Measurements from ENCODE around the gene EVC. TPM values are rescaled to one million over a fixed set of nuclear protein-coding genes. Genes with fewer than 3 reads are reported as not detected.

Gene EVC
- total and polyA plus RNA-seq, 2 of the 8 experiments (the other 6 are each of a cell fraction or from before 2014, with no cell fraction given), result 2.6 to 9.8 TPM

- Histone ChIP-seq H3K4me1 (replicated peaks in 1 of 4; ENCODE audit: control insufficient read depth in 3 of 4, insufficient read depth in 4 of 4, low read length in 3 of 4) (peaks cover 0 to 22% (median 18%) of the 10 kb centered on the region in 4 experiments; a peak in 6 of 7 replicates), H4K20me1 (replicated peaks in 1 of 2; ENCODE audit: control insufficient read depth in 1 of 2, insufficient read depth in 2 of 2, low read length in 2 of 2) (no peaks in the 10 kb centered on the region), H2AK5ac (ENCODE audit: low read depth, low read length) (0 out of 2 replicates have a peak overlapping the region, but pooled peaks have one; percentile 15), H3K36me3 (ENCODE audit: control insufficient read depth in 2 of 4, insufficient read depth in 4 of 4, low read length in 3 of 4) (peaks cover 2 to 7% (median 4%) of the 10 kb centered on the region in 4 experiments; a peak in 4 of 8 replicates), H2BK20ac (ENCODE audit: low read length) (no peak overlapping the region), H3K9ac (replicated peaks in 1 of 4; ENCODE audit: extremely low read depth in 1 of 4, low read depth in 3 of 4, low read length in 3 of 4) (no peak overlapping the region), H2BK120ac (replicated peaks; ENCODE audit: low read depth, low read length) (no peak overlapping the region), H3K23me2 (ENCODE audit: low read depth, low read length) (no peaks in the 10 kb centered on the region; the same call in 1 of the 2 replicates), H3K4me3 (ENCODE audit: extremely low read depth in 1 of 4, insufficient read depth in 2 of 4, low read depth in 3 of 4, low read length in 4 of 4) (no peak overlapping the region), H3K14ac (ENCODE audit: insufficient read length) (no peak overlapping the region), H3K56ac (replicated peaks; ENCODE audit: insufficient read length, low read depth, low read length) (no peak overlapping the region), H4K8ac (ENCODE audit: extremely low read depth, insufficient read depth, low read length) (no peak overlapping the region), H3K9me3 (ENCODE audit: insufficient read depth in 2 of 2, low read depth in 1 of 2, low read length in 1 of 2) (no peaks in the 10 kb centered on the region), H2BK12ac (ENCODE audit: low read depth, low read length) (no peak overlapping the region), H2BK5ac (ENCODE audit: low read depth, low read length) (no peak overlapping the region), H3K4ac (replicated peaks; ENCODE audit: insufficient read length, low read depth, low read length) (no peak overlapping the region), H3K23ac (ENCODE audit: insufficient read length) (no peak overlapping the region), H4K91ac (replicated peaks; ENCODE audit: insufficient read length, low read length) (no peak overlapping the region), H3K18ac (ENCODE audit: extremely low read depth, low read length) (no peak overlapping the region), H3K27me3 (replicated peaks in 1 of 4; ENCODE audit: control insufficient read depth in 3 of 4, extremely low read depth in 1 of 4, insufficient read depth in 3 of 4, low read length in 3 of 4) (peaks cover 0 to 2% (median 0%) of the 10 kb centered on the region in 4 experiments; a peak in 1 of 7 replicates), H2AFZ (ENCODE audit: low read length) (no peak overlapping the region), H3K27ac (ENCODE audit: low read depth, low read length) (no peak overlapping the region), H3K79me2 (ENCODE audit: control insufficient read depth in 1 of 2, insufficient read depth in 2 of 2, low read length in 2 of 2) (no peaks in the 10 kb centered on the region), H3K79me1 (ENCODE audit: low read depth, low read length) (no peaks in the 10 kb centered on the region), H3K4me2 (ENCODE audit: insufficient read depth in 1 of 2, low read depth in 2 of 2, low read length in 2 of 2) (no peak overlapping the region), H4K5ac (ENCODE audit: insufficient read length, low read depth, low read length) (no peak overlapping the region), H2BK15ac (ENCODE audit: low read length) (no peak overlapping the region)
- FAIRE-seq (no peak), DNase-seq (ENCODE audit: low read depth in 1 of 2, low spot score in 2 of 2) (no peak)
- ChIA-PET POLR2A (ENCODE audit: partially characterized antibody) (no interaction called here), CTCF (ENCODE audit: partially characterized antibody) (interaction anchor here (0.6 to 1.9 kb wide), 7 partner anchors 15 to 306 kb away, joined by 3 to 5 read pairs (median 3); no protein-coding TSS in a partner anchor)
- 85% methylated on average over 8 of the region's 8 CpGs; no CpG with 5 or more reads in 1 of the 2 experiments for WGBS, 2 experiments (ENCODE audit: extremely low coverage in 1 of 2, insufficient coverage in 1 of 2, insufficient read length in 1 of 2, insufficient replicate concordance in 2 of 2, low coverage in 1 of 2, low lambda C conversion rate in 2 of 2, missing lambda C conversion rate in 1 of 2)
- no peak for TF ChIP-seq SUZ12 (IDR thresholded peaks at IDR 0.05; ENCODE audit: low read length)
- no peak for TF ChIP-seq NRF1 (IDR thresholded peaks at IDR 0.05; ENCODE audit: low read depth, low read length)
- TF ChIP-seq SP4 (IDR thresholded peaks at IDR 0.05; ENCODE audit: low read length), result no peak
- no peak for TF ChIP-seq HDAC2 (IDR thresholded peaks at IDR 0.05; ENCODE audit: borderline replicate concordance in 1 of 2, low read depth in 2 of 2, low read length in 2 of 2)
- TF ChIP-seq E2F6 (IDR thresholded peaks at IDR 0.05), result no peak
- TF ChIP-seq KDM5A (IDR thresholded peaks at IDR 0.05; ENCODE audit: low read length), result no peak
These were observed 43.5 kb downstream of the EVC start for GRCh38 chr4:5754529-5754881.

All from H1 (cell line).